Stimulated activated CD8-positive, alpha-beta memory T cell treated with anti-CD3 and anti-CD28 coated beads, Interleukin-4, amount 100 ng/mL, for 24 hours (primary cell): ENCODE results near the gene RCCD1.

Source experiments
- DNase-seq: peaks from one replicate; pipeline ENCODE4 v3.0.0-alpha.2; 2020; ENCODE audit warnings: low read depth

RCCD1 gene

GRCh38 chr15:90945091-90945490, 9.6 kb upstream of the RCCD1 start:
- no peak for DNase-seq

- DNase-seq = no peak
Measured at GRCh38 chr15:90946538-90946937, 8.1 kb upstream of the RCCD1 start.

- DNase-seq = no peak
Measured at GRCh38 chr15:90946941-90947576, 7.6 kb upstream of the RCCD1 start.

- DNase-seq = no peak
Measured at GRCh38 chr15:90947577-90948357, 6.9 kb upstream of the RCCD1 start.

GRCh38 chr15:90948506-90948905, 6.2 kb upstream of the RCCD1 start:
- no peak for DNase-seq

- no peak for DNase-seq
Measured at GRCh38 chr15:90949979-90950675, 4.6 kb upstream of the RCCD1 start.

- DNase-seq = no peak
Measured at GRCh38 chr15:90950676-90951075, 4.0 kb upstream of the RCCD1 start.

- no peak for DNase-seq
Measured at GRCh38 chr15:90952901-90953677, 1.6 kb upstream of the RCCD1 start.

- no peak for DNase-seq
Measured at GRCh38 chr15:90953947-90954711, 555 bp upstream of the RCCD1 start.

GRCh38 chr15:90955624-90956273, 1.1 kb downstream of the RCCD1 start:
- DNase-seq = no peak

- DNase-seq = peak; percentile 53
Measured at GRCh38 chr15:90956274-90957030, 1.8 kb downstream of the RCCD1 start.

- DNase-seq = no peak
Measured at GRCh38 chr15:90957031-90957790, 2.5 kb downstream of the RCCD1 start.

- DNase-seq = no peak
Measured at GRCh38 chr15:90957791-90958190, 3.1 kb downstream of the RCCD1 start.

GRCh38 chr15:90959028-90959595, 4.4 kb downstream of the RCCD1 start:
- DNase-seq = no peak

GRCh38 chr15:90959894-90960293, 5.2 kb downstream of the RCCD1 start:
- no peak for DNase-seq

GRCh38 chr15:90960298-90961091, 5.8 kb downstream of the RCCD1 start:
- DNase-seq = no peak

GRCh38 chr15:90962021-90962420, 7.3 kb downstream of the RCCD1 start:
- DNase-seq = no peak

GRCh38 chr15:90966262-90966661, 11.6 kb downstream of the RCCD1 start:
- no peak for DNase-seq
